Smooth muscle cell (in vitro differentiated cells): ENCODE measurements around the gene RGMB. TPM values are rescaled to one million over a fixed set of nuclear protein-coding genes. Genes with fewer than 3 reads are reported as not detected.

Experiments used
- DNase-seq: peaks from one replicate; lab custom pipeline; 2025; ENCODE audit not compliant: unreplicated experiment; lab: John Stamatoyannopoulos, UW
- H2AFZ ChIP-seq: fragments of 200-600 bp; sonication (generic); 2 replicates; pipeline ENCODE4 v1.6.0; 2016; ENCODE audit warnings: antibody characterized with exemption, low read depth, mild to moderate bottlenecking
- H3F3A ChIP-seq: fragments of 200-600 bp; sonication (generic); 2 replicates; pipeline ENCODE4 v1.6.0; 2017; ENCODE audit warnings: antibody characterized with exemption, low read depth
- H3K27ac ChIP-seq: fragments of 200-600 bp; sonication (generic); 2 replicates; pipeline ENCODE4 v1.5.1; 2016; ENCODE audit warnings: low read depth, mild to moderate bottlenecking
- H3K27me3 ChIP-seq: fragments of 200-600 bp; sonication (generic); 2 replicates; pipeline ENCODE4 v1.6.1; 2016; ENCODE audit warnings: low read depth, mild to moderate bottlenecking
- H3K36me3 ChIP-seq: fragments of 200-600 bp; sonication (generic); 2 replicates; pipeline ENCODE4 v1.5.1; 2016; ENCODE audit warnings: low read depth
- H3K4me1 ChIP-seq: fragments of 200-600 bp; sonication (generic); 2 replicates; pipeline ENCODE4 v1.5.1; 2016; ENCODE audit warnings: low read depth
- H3K4me2 ChIP-seq: fragments of 200-600 bp; sonication (generic); 2 replicates; pipeline ENCODE4 v1.6.0; 2016; ENCODE audit warnings: mild to moderate bottlenecking
- H3K4me3 ChIP-seq: fragments of 200-600 bp; sonication (generic); 2 replicates; pipeline ENCODE4 v1.5.1; 2016; ENCODE audit warnings: mild to moderate bottlenecking
- H3K79me2 ChIP-seq: fragments of 200-600 bp; sonication (generic); 2 replicates; pipeline ENCODE4 v1.6.0; 2016; ENCODE audit warnings: low read depth, mild to moderate bottlenecking
- H3K9ac ChIP-seq: fragments of 200-600 bp; sonication (generic); 2 replicates; pipeline ENCODE4 v1.6.0; 2016; ENCODE audit warnings: low read depth
- H3K9me3 ChIP-seq: fragments of 200-600 bp; sonication (generic); replicated peaks from 2 replicates; pipeline ENCODE4 v1.5.1; 2016; ENCODE audit warnings: low read depth
- H4K20me1 ChIP-seq: fragments of 200-600 bp; sonication (generic); 2 replicates; pipeline ENCODE4 v1.6.0; 2016; ENCODE audit warnings: low read depth
- CTCF ChIP-seq: fragments of 200-600 bp; sonication (generic); IDR thresholded peaks from 2 replicates; pipeline ENCODE4 v1.5.1; 2017; ENCODE audit warnings: borderline replicate concordance, mild to moderate bottlenecking, antibody characterized with exemption; ENCODE audit not compliant: insufficient read depth, poor library complexity, severe bottlenecking
- WGBS: methylation state at CpG from one replicate; pipeline ENCODE4 v1.1.7; 2016; ENCODE audit warnings: low lambda C conversion rate; 5-methylcytosine and 5-hydroxymethylcytosine counted together
- polyA plus RNA-seq: library from polyadenylated mRNA; unstranded; fragments of >200 nt; fragmentation: Nextera tagmentation; extraction: Ambion mirVana; gene quantifications from 2 replicates; pipeline ENCODE4 v1.2.1, GENCODE V29; 2016
- total RNA-seq: library from RNA; depleted of rRNA; stranded (reverse); fragments of >200 nt; gene quantifications from 2 replicates; pipeline ENCODE4 v1.2.3, GENCODE V29; 2014

The RGMB gene
- total and polyA plus RNA-seq, 2 experiments from 2014 or later = 8.0 to 11.2 TPM

- peak; percentile 67 for DNase-seq
- no peaks in the 10 kb centered on the region for H3K27me3 ChIP-seq
- H4K20me1 ChIP-seq = peaks cover 48% of the 10 kb centered on the region
- peak overlapping the region; percentile 84 for H3K4me2 ChIP-seq
- peak overlapping the region; percentile 70 for H3K9ac ChIP-seq
- H3K4me1 ChIP-seq = peaks cover 31% of the 10 kb centered on the region
- TF ChIP-seq CTCF = no peak
- H3K9me3 ChIP-seq = no peaks in the 10 kb centered on the region
- peaks cover 47% of the 10 kb centered on the region for H3K79me2 ChIP-seq
- H3K4me3 ChIP-seq = peak overlapping the region; percentile 70
- 1% methylated on average over 55 of the region's 64 CpGs for WGBS
- peaks cover 12% of the 10 kb centered on the region for H3F3A ChIP-seq
- no peaks in the 10 kb centered on the region for H3K36me3 ChIP-seq
- H3K27ac ChIP-seq = peak overlapping the region; percentile 71
- H2AFZ ChIP-seq = peak overlapping the region; percentile 91
Observed at GRCh38 chr5:98774192-98775033, 950 bp downstream of the RGMB start.

- H2AFZ ChIP-seq = no peak overlapping the region
- no peak for TF ChIP-seq CTCF
- no peaks in the 10 kb centered on the region for H3K27me3 ChIP-seq
- H3K36me3 ChIP-seq = peaks cover 3% of the 10 kb centered on the region
- peak overlapping the region; percentile 84 for H3K4me2 ChIP-seq
- H3K4me3 ChIP-seq = peak overlapping the region; percentile 70
- no peaks in the 10 kb centered on the region for H3K9me3 ChIP-seq
- peaks cover 54% of the 10 kb centered on the region for H4K20me1 ChIP-seq
- H3K9ac ChIP-seq = peak overlapping the region; percentile 11
- no peak overlapping the region for H3K27ac ChIP-seq
- H3K4me1 ChIP-seq = peaks cover 31% of the 10 kb centered on the region
- WGBS = 51% methylated on average over 12 of the region's 12 CpGs
- peaks cover 57% of the 10 kb centered on the region for H3K79me2 ChIP-seq
- no peak for DNase-seq
- peaks cover 7% of the 10 kb centered on the region for H3F3A ChIP-seq
Observed at GRCh38 chr5:98775246-98776065, 2.0 kb downstream of the RGMB start.

GRCh38 chr5:98776066-98776705 lies 2.7 kb downstream of the RGMB start:
- Histone ChIP-seq H3K27ac (no peak overlapping the region), H3K4me2 (peak overlapping the region; percentile 84), H3K36me3 (peaks cover 10% of the 10 kb centered on the region), H4K20me1 (peaks cover 60% of the 10 kb centered on the region), H3K4me1 (peaks cover 31% of the 10 kb centered on the region), H3K9ac (peak overlapping the region; percentile 11), H3K79me2 (peaks cover 64% of the 10 kb centered on the region), H3K9me3 (no peaks in the 10 kb centered on the region), H2AFZ (no peak overlapping the region), H3F3A (peaks cover 7% of the 10 kb centered on the region), H3K4me3 (peak overlapping the region; percentile 70), H3K27me3 (no peaks in the 10 kb centered on the region)
- 78% methylated on average over 7 of the region's 7 CpGs for WGBS
- DNase-seq = no peak
- TF ChIP-seq CTCF = no peak
